NCI-H2171 treated with DMSO at 0.1 percent for 48 hours (cell line): ENCODE results near the gene PRR3.
"Not testable (repeated sequence)": the region's sequence is repeated elsewhere in the genome, so short reads cannot be mapped to it uniquely, and the experiment has no call there.

ENCODE experiments used
- DNase-seq: peaks from one replicate; lab custom pipeline; 2025; lab: John Stamatoyannopoulos, UW

PRR3 gene, protein sequence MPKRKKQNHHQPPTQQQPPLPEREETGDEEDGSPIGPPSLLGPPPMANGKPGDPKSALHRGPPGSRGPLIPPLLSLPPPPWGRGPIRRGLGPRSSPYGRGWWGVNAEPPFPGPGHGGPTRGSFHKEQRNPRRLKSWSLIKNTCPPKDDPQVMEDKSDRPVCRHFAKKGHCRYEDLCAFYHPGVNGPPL

DNA sequence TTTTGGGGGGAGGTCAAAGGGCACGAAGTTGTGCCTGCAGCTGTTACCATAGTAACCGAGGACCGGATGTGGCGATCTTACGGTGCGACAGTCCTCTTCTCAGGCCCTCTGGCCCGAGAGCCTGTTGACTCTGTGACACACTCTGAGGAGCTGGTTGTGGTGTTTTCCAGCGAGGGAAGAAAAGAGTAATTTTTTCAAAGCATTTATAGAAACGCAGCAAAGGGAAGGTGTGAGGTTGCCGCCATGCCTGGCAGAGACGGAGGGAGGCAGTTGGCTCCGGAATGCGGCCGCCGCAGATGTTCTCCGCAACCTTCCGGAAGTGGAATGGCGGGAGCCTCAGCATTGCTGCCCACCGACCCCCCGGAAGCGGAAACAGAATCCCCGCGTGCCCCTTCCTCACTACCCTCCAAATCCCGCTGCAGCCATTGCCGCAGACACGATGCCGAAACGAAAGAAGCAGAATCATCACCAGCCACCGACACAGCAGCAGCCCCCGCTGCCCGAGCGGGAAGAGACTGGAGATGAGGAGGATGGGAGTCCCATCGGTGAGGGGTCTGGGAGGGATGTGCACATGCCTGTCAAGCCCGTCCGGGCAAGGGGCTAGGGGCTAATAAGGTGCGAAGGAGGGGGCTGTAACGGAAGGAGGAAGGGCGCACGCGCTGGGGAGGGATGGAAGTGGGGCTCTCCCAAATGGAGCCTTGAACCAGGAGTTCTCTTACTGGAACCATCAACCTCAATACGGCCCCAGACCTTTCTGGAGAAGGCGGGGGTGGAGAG is at the start of gene PRR3:
TSS of gene PRR3 (plus strand) at position 390 of the 777 bp plus-strand sequence. CDS start at position 440, 50 bp downstream.
- peak; percentile 96 for DNase-seq

- DNase-seq: peak; percentile 17
Observed at GRCh38 chr6:30507849-30508827, 49.0 kb upstream of the PRR3 start.

GRCh38 chr6:30508890-30509736 is 48.0 kb upstream of the PRR3 start:
- DNase-seq: peak; percentile 17

DNA sequence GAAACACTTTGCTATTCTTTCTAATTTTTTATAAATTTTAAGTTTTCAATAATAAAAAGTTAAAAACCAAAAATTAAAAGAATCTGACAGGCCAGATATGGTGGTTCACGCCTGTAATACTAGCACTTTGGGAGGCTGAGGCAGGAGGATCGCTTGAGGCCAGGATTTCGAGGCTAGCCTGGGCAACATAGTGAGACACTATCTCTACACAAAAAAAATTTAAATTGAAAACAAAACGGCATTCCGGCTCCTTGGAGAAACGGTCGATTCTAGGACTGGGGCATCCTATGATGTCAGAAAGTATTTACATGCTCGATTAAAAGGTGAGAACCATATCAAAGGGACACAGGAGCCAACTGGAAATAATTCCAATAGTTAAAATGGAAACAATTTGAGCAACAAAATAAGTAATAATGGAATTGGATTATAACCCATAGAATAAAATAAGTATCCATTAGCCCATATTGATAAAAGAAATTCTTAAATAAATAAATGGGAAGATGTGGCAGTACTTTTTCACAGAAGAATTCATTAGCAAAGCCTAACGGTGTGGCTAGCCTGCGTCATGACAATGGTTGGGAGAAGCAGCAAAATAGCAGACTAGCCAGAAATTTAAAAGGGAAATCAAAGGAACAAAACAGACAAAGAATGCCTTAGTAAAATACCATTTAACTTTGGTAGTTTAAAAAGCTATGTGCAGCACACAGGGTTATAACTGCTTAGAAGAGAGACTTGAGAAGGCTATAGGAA is 46.5 kb upstream of the PRR3 start:
- DNase-seq: no peak

DNA sequence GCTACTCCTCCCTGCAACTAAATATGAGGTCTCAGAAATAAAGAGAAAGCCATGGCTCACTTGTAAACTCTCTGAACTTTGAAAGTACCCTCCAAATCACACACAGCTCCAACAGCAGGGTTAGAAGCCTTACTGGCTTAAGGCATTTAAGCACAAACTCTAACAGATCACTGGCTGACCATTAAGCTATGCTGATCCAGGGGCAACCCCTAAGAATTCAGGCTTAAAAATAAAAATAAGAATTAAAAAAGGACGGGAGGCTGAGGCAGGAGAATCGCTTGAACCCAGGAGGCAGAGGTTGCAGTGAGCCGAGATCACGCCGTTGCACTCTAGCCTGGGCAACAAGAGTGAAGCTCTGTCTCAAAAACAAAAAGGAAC is 45.9 kb upstream of the PRR3 start:
- no peak for DNase-seq

DNA sequence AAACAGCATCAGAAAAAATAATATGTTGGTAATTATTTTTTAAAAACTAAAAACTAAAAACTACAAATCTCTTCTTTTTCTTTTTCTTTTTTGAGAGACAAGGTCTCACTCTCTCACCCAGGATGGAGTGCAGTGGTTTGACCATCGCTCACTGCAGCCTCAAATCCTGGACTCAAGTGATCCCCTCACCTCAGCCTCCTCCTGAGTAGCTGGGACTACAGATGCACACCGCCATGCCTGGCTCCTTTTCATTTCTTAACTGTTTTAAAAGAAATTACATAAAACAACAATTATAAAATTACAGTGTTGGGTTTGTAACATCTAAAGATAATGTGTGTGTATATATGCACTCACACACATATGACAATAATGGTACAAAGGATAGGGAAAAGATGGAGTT is 43.6 kb upstream of the PRR3 start:
- DNase-seq: no peak

GRCh38 chr6:30515106-30515505 is 42.0 kb upstream of the PRR3 start:
- no peak for DNase-seq

DNA sequence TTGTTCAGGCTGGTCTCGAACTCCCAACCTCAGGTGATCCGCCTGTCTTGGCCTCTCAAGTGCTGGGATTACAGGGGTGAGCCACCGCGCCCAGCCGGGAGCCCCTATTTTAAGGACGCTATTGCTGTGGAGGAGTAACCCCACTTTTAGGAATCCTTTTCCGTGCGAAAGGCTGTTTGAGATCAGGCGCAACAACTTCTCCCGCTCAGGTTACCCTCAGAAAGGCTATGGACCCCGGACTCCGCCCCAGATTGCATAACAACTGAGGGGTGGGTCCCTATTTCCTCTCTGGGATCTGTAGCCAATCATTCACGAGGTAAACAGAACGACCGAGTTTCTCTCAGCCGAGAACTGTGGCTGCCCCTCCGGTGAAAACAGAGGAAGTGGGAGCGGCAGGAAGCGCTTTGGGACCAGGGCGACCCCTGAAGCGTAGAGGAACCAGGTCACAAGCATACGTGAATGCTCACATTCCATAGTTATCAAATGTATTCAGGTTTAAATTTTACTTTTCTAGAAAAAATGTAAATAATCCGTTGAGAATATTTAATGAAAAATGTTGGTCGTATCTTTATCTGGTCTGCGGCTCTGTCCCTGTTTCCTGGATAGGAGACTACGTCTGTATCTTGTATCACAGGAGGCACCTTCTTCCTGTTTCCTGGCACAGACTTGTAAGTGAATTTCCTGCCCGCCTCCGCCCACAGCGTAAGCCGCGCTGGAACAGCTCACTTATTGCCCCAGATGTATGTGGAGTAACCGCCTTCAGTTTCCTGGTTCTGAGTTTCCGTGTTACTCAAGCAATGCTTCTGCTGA is 40.9 kb upstream of the PRR3 start:
- DNase-seq: peak; percentile 92

- DNase-seq: not testable (repeated sequence)
Observed at GRCh38 chr6:30516754-30517076, 40.4 kb upstream of the PRR3 start.

DNA sequence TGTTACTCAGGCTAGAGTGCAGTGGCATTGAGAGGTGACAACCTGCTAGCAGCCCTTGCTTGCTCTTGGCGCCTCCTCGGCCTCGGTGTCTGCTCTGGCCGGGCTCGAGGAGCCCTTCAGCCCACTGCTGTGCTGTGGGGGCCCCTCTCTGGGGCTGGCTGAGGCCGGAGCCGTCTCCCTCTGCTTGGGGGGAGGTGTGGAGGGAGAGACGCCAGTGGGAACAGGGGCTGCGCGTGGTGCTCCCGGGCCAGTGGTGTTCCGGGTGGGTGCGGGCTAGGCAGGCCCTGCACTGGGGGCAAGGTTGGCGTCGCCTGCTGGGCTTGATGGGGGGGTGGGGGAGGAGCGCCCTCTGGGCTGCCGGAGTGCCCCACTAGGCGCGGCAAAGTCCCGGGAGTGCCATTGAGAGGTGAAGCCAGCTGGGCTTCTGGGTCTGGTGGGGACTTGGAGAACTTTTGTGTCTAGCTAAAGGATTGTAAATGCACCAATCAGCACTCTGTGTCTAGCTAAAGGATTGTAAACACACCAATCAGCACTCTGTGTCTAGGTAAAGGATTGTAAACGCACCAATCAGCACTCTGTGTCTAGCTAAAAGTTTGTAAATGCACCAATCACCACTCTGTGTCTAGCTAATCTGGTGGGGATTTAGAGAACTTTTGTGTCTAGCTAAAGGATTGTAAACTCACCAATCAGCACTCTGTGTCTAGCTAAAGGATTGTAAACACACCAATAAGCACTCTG is 39.2 kb upstream of the PRR3 start:
- DNase-seq: not testable (repeated sequence)

DNA sequence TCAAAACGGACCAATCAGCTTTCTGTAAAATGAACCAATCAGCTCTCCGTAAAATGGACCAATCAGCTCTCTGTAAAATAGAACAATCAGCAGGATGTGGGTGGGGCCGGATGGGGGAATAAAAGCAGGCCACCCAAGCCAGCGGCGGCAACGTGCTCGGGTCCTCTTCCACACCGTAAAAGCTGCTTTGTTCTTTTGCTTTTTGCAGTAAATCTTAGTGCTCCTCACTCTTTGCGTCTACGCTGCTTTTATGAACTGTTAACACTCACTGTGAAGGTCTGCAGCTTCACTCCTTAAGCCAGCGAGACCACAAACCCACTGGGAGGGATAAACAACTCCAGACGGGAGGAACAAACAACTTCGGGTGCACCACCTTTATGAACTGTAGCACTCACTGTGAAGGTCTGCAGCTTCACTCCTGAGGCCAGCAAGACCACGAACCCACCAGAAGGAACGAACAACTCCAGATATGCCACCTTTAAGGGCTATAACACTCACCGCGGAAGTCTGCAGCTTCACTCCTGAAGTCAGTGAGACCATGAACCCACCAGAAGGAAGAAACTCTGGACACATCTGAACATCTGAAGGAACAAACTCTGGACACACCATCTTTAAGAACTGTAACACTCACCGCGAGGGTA is 38.5 kb upstream of the PRR3 start:
- not testable (repeated sequence) for DNase-seq

DNA sequence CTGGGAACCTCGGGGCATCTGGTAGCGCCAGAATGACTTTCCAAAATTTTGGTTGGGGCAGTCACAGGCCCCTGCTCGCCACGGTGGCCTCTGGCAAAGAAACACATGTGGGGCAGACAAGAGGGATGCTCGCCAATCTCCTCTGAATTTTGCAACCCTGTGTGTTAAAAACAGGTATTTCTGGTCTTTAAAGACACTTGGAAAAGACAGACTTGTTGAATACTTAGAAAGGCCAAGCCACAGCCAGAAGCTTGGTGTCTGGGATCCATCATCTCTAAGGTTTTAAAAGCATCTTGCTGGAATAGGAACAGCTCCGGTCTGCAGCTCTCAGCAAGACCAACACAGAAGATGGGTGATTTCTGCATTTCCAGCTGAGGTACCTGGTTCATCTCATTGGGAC is 36.6 kb upstream of the PRR3 start:
- no peak for DNase-seq

DNA sequence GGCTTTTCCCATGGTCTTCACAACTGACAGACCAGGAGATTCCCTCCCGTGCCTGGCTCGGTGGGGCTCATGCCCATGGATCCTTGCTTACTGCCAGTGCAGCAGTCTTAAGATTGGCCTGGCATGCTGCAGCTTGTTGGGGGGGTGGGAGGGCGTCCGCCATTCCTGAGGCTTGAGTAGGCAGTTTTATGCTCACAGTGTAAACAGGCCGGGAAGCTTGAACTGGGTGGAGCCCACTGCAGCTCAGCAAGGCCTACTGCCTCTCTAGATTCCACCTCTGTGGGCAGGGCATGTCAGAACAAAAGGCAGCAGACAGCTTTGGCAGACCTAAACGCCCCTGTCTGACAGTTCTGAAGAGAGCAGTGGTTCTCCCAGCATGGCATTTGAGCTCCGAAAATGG is 36.0 kb upstream of the PRR3 start:
- DNase-seq: not testable (repeated sequence)

- DNase-seq: not testable (repeated sequence)
Observed at GRCh38 chr6:30521952-30522351, 35.1 kb upstream of the PRR3 start.

DNA sequence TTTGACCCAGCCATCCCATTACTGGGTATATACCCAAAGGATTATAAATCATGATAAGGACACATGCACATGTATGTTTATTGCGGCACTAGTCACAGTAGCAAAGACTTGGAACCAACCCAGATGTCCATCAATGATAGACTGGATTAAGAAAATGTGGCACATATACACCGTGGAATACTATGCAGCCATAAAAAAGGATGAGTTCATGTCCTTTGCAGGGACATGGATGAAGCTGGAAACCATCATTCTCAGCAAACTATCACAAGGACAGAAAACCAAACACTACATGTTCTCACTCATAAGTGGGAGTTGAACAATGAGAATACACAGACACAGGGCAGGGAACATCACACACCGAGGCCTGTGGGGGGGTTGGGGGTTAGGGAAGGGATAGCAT is 30.7 kb upstream of the PRR3 start:
- not testable (repeated sequence) for DNase-seq

- not testable (repeated sequence) for DNase-seq
Observed at GRCh38 chr6:30529349-30529875, 27.7 kb upstream of the PRR3 start.

DNA sequence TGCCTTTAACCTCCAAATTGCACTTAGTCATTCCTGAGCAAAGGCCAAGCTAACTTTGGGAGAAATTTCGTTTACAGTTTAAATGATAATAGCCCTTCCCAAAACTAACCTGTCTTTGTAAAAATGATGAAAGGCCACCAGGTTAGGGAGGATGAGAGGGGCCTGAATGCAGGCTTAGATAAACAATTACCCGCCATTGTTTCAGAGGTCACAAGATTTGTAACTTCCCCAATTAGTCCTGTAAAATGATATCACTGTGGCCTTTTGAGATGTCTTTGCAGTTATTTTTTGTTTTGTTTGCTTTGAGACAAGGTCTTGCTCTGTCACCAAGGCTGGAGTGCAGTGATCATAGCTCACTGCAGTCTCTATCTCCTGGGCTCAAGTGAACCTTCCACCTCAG is 27.1 kb upstream of the PRR3 start:
- DNase-seq: no peak

- no peak for DNase-seq
Observed at GRCh38 chr6:30533460-30534294, 23.4 kb upstream of the PRR3 start.
